Anterior cingulate cortex (tissue), 58 donors: ENCODE results near the gene PRPF40A.
A peak's percentile ranks its signal among the peaks of the same experiment; 100 is the strongest.

ENCODE experiments used
- DNase-seq, 58 donors: peaks; one replicate each; lab custom pipeline; 2025; lab: John Stamatoyannopoulos, UW

The PRPF40A gene

GRCh38 chr2:152718076-152718908, 1.0 kb upstream of the PRPF40A start, which contains the start of gene ARL6IP6:
Gene ARL6IP6, plus strand, starts transcription at chr2:152718620. Its CDS starts 5 bp downstream, at chr2:152718625.
- DNase-seq = peak; percentile 71 to 100 (median 95)

- DNase-seq = peak in 5 of 58 donors; percentile 8 to 40 (median 28)
Observed at GRCh38 chr2:152716805-152717227, 445 bp downstream of the PRPF40A start.

- DNase-seq = no peak
Observed at GRCh38 chr2:152715854-152716428, 1.3 kb downstream of the PRPF40A start.

GRCh38 chr2:152715112-152715511, 2.1 kb downstream of the PRPF40A start:
- no peak for DNase-seq

GRCh38 chr2:152710713-152711112, 6.5 kb downstream of the PRPF40A start:
- no peak for DNase-seq

GRCh38 chr2:152708742-152709141, 8.5 kb downstream of the PRPF40A start:
- no peak for DNase-seq

DNA sequence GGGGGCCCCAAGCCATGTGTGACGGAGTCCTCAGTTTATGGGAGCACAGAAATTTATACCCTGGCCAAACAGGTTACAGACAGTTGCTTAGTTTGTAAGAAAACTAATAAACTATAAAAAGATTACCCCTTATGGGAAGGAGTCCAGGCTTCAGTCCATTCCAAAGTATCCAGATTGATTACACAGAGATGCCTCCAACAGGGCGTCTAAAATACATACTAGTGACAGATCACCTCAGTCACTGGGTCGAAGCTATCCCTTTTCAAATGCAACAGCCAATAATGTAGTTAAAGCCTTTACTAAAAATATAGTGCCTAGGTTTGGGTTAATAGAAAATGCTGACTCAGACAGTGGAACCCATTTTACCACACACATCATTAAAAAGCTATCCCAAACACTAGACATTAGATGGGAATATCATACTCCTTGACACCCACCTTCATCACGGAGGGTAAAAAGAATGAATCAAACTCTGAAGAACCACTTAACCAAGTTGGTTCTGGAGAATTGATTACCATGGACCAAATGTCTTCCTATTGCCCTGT, 10.7 kb downstream of the PRPF40A start:
- DNase-seq = no peak

DNA sequence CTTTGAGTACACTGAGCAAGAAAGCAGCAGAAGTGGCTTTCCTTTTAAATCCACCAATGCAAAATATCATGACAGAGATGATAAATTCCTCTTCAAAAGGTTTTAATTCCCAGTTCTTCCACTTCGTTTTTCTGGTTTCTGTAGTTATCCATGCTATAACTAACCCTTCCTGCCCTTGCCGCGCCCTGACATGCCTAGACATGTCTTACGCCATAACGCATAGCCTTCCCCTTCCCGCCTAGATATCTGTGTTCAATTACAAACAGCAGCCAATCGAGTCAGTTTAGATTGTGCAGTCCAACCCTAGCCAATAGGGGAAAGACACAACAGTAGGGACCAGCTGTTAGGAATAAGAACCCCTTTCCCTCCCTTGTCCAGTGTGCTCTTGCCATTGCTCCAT, 16.1 kb downstream of the PRPF40A start:
- no peak for DNase-seq

DNA sequence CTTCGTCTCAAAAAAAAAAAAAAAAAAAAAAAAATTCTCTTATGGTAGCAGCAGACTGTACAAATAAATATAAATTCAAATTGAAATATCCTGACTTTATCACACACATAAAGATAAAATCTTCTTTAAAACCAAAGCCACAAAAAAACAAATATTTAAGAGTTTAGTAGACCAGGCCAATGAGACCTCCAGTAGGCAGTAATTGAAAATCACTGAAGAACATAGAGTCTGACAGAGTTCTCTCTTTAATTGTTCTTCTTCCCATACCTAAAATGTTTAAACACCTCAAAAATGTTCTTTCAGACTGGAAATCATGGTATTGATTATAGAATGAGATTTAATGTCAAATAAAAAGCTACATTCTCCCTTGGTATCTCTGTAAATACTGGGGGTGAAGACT, 20.8 kb downstream of the PRPF40A start:
- DNase-seq = no peak

DNA sequence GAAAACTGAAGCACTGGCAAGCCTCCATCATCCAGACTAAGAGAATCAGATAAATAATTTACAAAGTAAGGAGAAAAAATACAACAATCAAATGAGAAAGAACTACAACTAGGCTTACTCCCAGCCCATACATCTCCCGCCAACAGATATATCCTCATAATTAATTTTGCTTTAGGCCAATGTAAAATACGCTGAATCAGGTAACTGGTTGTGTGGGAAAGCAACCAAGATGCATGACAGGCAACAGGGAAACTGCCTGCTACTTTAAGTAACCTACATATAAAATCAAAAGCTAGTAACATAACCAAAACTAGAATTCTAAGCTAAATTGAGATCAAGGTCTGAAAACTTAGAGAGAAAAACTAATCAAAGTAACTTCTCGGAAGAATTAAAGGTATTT, 21.5 kb downstream of the PRPF40A start:
- DNase-seq = no peak

- no peak for DNase-seq
Observed at GRCh38 chr2:152694161-152694661, 23.1 kb downstream of the PRPF40A start.

- no peak for DNase-seq
Observed at GRCh38 chr2:152693033-152693432, 24.2 kb downstream of the PRPF40A start.

GRCh38 chr2:152686321-152686720, 30.9 kb downstream of the PRPF40A start:
- DNase-seq = no peak

DNA sequence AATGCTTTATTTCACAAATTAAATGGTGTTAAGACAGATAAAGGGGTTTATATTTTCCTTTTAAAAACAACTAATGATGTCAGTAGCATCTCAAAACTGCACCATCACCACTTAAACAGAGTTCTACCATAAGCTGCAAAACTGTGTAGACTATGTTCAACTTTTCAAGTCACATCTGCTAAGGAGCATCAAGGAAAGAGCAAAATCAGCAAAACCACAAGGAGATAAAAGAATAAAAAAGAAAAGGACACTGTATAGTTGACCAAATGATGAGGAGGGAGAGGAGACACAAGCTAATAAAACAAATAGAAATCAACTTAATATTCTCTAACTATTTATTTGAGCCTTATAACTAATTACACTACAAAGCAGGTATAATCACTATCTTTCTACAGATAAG, 33.9 kb downstream of the PRPF40A start:
- DNase-seq = no peak

DNA sequence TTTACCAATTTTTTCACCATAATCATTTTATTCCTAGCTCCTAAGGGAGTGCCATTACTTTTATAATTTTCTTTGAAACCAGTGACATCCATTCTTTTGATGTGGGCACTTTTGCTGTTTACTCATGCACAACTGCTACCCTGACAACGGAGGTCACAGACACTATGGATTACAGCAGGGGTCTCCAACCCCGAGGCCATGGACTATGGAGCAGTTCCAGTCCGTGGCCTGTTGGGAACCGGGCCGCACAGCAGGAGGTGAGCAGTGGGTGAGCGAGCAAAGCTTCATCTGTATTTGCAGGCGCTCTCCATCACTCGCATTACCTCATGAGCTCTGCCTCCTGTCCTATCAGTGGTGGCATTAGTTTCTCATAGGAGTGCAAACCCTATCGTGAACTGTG, 34.6 kb downstream of the PRPF40A start:
- no peak for DNase-seq

DNA sequence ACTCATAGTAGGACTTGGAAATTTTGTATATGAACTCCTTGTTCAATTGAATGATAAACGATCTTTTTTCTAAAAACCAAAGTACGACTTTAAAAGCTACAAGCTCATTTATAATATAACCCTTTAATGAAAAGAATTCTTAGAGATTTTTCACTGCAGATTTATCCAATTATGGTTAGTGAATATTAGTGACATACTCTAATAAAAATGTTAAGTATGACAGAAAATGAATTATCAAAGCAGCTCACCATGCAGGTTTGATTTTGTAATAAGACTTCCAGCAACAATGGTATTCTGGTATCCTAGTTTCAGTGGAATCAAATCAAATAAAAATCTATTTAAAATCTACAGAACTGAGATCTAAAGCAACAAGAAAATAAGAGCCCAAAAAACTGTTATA, 38.5 kb downstream of the PRPF40A start:
- DNase-seq = no peak

DNA sequence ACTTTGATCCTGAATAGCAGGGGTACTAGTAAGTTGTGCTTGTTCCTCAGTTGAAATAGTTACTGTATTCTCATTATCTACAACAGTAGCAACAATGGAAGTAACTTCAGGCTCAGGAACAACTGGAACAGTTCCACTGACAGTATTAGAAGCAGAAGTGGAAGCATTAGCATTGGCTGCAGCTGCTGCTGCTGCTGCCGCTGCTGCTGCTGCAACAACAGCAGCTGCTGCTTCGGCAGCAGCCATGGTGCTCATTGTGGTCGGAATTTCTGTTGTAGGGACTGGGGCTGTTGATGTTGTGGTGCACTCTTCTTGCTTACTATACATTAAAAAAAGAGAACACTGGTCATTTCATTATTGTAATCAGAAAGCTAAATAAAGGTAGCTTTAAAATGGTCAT, 40.8 kb downstream of the PRPF40A start:
- no peak for DNase-seq

- DNase-seq = no peak
Observed at GRCh38 chr2:152674334-152674733, 42.9 kb downstream of the PRPF40A start.

GRCh38 chr2:152664725-152665124, 52.5 kb downstream of the PRPF40A start:
- DNase-seq = no peak

GRCh38 chr2:152661076-152661475, 56.2 kb downstream of the PRPF40A start:
- DNase-seq = no peak

- DNase-seq = no peak
Observed at GRCh38 chr2:152658221-152658620, 59.0 kb downstream of the PRPF40A start.

- no peak for DNase-seq
Observed at GRCh38 chr2:152657043-152657442, 60.2 kb downstream of the PRPF40A start.
